A549 (cell line): ENCODE data around the gene SLPI. TPM values are rescaled to one million over a fixed set of nuclear protein-coding genes. Genes with fewer than 3 reads are reported as not detected.

ENCODE experiments used
- ATAC-seq, 2 experiments: fragments of 200-7000 bp in 1 of 2; fragments of >200 bp in 1 of 2; cut with Nextera tagmentation in 1 of 2; cut with Tn5 transposase in 1 of 2; 3 replicates each; pipeline versions ENCODE4 v1.8.0 to v1.9.1; 2018 to 2020; ENCODE audit warnings: mild to moderate bottlenecking in 1 of 2, moderate library complexity in 1 of 2
- CTCF ChIA-PET: fragments of 300-600 bp; sonication (Branson Sonifier 250); formaldehyde crosslinking; extraction: SDS; loops from one replicate; lab custom pipeline; 2021; ENCODE audit warnings: antibody characterized with exemption, inconsistent platforms; lab: Yijun Ruan, JAX
- POLR2A ChIA-PET: fragments of 350-600 bp; formaldehyde crosslinking; extraction: SDS; loops from one replicate; lab custom pipeline; 2021; ENCODE audit warnings: antibody characterized with exemption, inconsistent platforms; lab: Yijun Ruan, JAX
- DNase-seq, 2 experiments: peaks; one replicate each; pipeline versions ENCODE4 v3.0.0 to v3.0.0-alpha.2; 2011 to 2016; ENCODE audit warnings: low read depth in 1 of 2, low spot score in 1 of 2
- FAIRE-seq: peaks from 2 replicates; lab custom pipeline; 2011; peaks lifted over from hg19 to GRCh38; lab: Jason Lieb, UNC
- H3K27ac ChIP-seq, 2 experiments: fragments of >200 bp; sonication (Bioruptor Twin); formaldehyde crosslinking; 3 replicates each; pipeline ENCODE4 v1.5.1; 2016 to 2017
- H3K4me1 ChIP-seq: fragments of >200 bp; sonication (Bioruptor Twin); formaldehyde crosslinking; 3 replicates; pipeline ENCODE4 v1.6.1; 2016
- H3K4me2 ChIP-seq: fragments of >200 bp; sonication (Bioruptor Twin); formaldehyde crosslinking; 3 replicates; pipeline ENCODE4 v1.6.1; 2016
- H3K4me3 ChIP-seq: fragments of >200 bp; sonication (Bioruptor Twin); formaldehyde crosslinking; 3 replicates; pipeline ENCODE4 v1.5.1; 2016
- H3K9me3 ChIP-seq: fragments of >200 bp; sonication (Bioruptor Twin); formaldehyde crosslinking; 3 replicates; pipeline ENCODE4 v1.6.1; 2016
- ATOH8 ChIP-seq: fragments of 250-450 bp; sonication (Bioruptor Pico); IDR thresholded peaks from 2 replicates; pipeline ENCODE4 v1.5.0; 2020; ENCODE audit warnings: low read depth, mild to moderate bottlenecking, moderate library complexity
- BHLHE40 ChIP-seq: IDR thresholded peaks from 2 replicates; pipeline ENCODE4 v1.6.1; 2012; ENCODE audit warnings: low read depth, low read length, inconsistent platforms
- CBX2 ChIP-seq: fragments of 200-600 bp; sonication (generic); IDR thresholded peaks from 2 replicates; pipeline ENCODE4 v1.6.1; 2016; ENCODE audit warnings: low read depth, mild to moderate bottlenecking, borderline replicate concordance
- CEBPB ChIP-seq, 2 experiments: fragments of >200 bp in 1 of 2; sonication (Bioruptor Twin) in 1 of 2; formaldehyde crosslinking in 1 of 2; IDR thresholded peaks; 2 replicates each; pipeline ENCODE4 v1.6.1; 2012 to 2016
- CHD4 ChIP-seq: fragments of 200-600 bp; sonication (generic); IDR thresholded peaks from 2 replicates; pipeline ENCODE4 v1.6.1; 2016; ENCODE audit warnings: antibody characterized with exemption, mild to moderate bottlenecking, borderline replicate concordance
- EHMT2 ChIP-seq: fragments of 200-600 bp; sonication (generic); IDR thresholded peaks from 2 replicates; pipeline ENCODE4 v1.6.1; 2016; ENCODE audit warnings: antibody characterized with exemption, low read depth, mild to moderate bottlenecking, moderate library complexity
- ELK1 ChIP-seq: fragments of 150-350 bp; IDR thresholded peaks from 2 replicates; pipeline ENCODE4 v1.6.1; 2014; ENCODE audit warnings: low read depth, mild to moderate bottlenecking, low read length
- ESRRA ChIP-seq: fragments of 150-350 bp; IDR thresholded peaks from 2 replicates; pipeline ENCODE4 v1.6.1; 2014; ENCODE audit warnings: mild to moderate bottlenecking, low read length, borderline replicate concordance
- FOSL2 ChIP-seq, 2 experiments: fragments of 450-650 bp in 1 of 2; fragments of >200 bp in 1 of 2; sonication (Bioruptor Twin) in 1 of 2; formaldehyde crosslinking; IDR thresholded peaks; 2 replicates each; pipeline versions ENCODE4 v1.5.0 to v1.6.1; 2016 to 2020; ENCODE audit warnings: mild to moderate bottlenecking in 1 of 2, moderate library complexity in 1 of 2
- GATA3 ChIP-seq: IDR thresholded peaks from 2 replicates; pipeline ENCODE4 v1.6.1; 2012; ENCODE audit warnings: borderline replicate concordance
- HMGXB4 ChIP-seq: fragments of 250-450 bp; sonication (Bioruptor Pico); IDR thresholded peaks from 2 replicates; pipeline ENCODE4 v1.5.0; 2021; ENCODE audit warnings: mild to moderate bottlenecking, moderate library complexity, borderline replicate concordance
- HOXA7 ChIP-seq: fragments of 250-450 bp; sonication (Bioruptor Pico); IDR thresholded peaks from 2 replicates; pipeline ENCODE4 v1.5.0; 2020; ENCODE audit warnings: mild to moderate bottlenecking, moderate library complexity
- HOXB13 ChIP-seq: fragments of 250-450 bp; sonication (Bioruptor Pico); IDR thresholded peaks from 2 replicates; pipeline ENCODE4 v1.5.0; 2020; ENCODE audit warnings: low read depth, mild to moderate bottlenecking, moderate library complexity
- JUN ChIP-seq, 2 experiments: fragments of >200 bp; sonication (Bioruptor Twin); formaldehyde crosslinking; IDR thresholded peaks; 2 replicates in 1 of 2; 3 replicates in 1 of 2; pipeline ENCODE4 v1.6.1; 2016 to 2017
- NFE2L2 ChIP-seq: fragments of 150-350 bp; conservative IDR thresholded peaks from 2 replicates; pipeline ENCODE4 v1.6.1; 2014; ENCODE audit warnings: low read length
- PBX3 ChIP-seq: IDR thresholded peaks from 2 replicates; pipeline ENCODE4 v1.6.1; 2012
- POLR2AphosphoS2 ChIP-seq: conservative IDR thresholded peaks from 2 replicates; pipeline ENCODE4 v1.6.1; 2012; ENCODE audit warnings: low read length, improper control_type of control experiment, inconsistent platforms
- RAD21 ChIP-seq, 2 experiments: fragments of >200 bp in 1 of 2; sonication (Bioruptor Twin) in 1 of 2; formaldehyde crosslinking in 1 of 2; IDR thresholded peaks in 1 of 2; conservative IDR thresholded peaks in 1 of 2; 2 replicates in 1 of 2; 3 replicates in 1 of 2; pipeline ENCODE4 v1.6.1; 2012 to 2018; ENCODE audit warnings: inconsistent platforms in 1 of 2
- RARB ChIP-seq: fragments of 250-450 bp; sonication (Bioruptor Pico); IDR thresholded peaks from 2 replicates; pipeline ENCODE4 v1.8.0; 2021; ENCODE audit warnings: mild to moderate bottlenecking, moderate library complexity
- RFX5 ChIP-seq: fragments of 450-650 bp; IDR thresholded peaks from 2 replicates; pipeline ENCODE4 v1.7.1; 2014; ENCODE audit warnings: antibody characterized with exemption, mild to moderate bottlenecking, moderate library complexity
- RNF2 ChIP-seq: fragments of 200-600 bp; sonication (generic); IDR thresholded peaks from 2 replicates; pipeline ENCODE4 v1.6.1; 2016; ENCODE audit warnings: low read depth, mild to moderate bottlenecking, antibody characterized with exemption, moderate library complexity, borderline replicate concordance
- TFCP2L1 ChIP-seq: fragments of 250-450 bp; sonication (Bioruptor Pico); IDR thresholded peaks from 2 replicates; pipeline ENCODE4 v1.5.0; 2021; ENCODE audit warnings: mild to moderate bottlenecking
- ZC3H11A ChIP-seq: fragments of 450-650 bp; IDR thresholded peaks from 2 replicates; pipeline ENCODE4 v1.6.1; 2014; ENCODE audit warnings: antibody characterized with exemption, mild to moderate bottlenecking
- ZFP36 ChIP-seq: fragments of 450-650 bp; IDR thresholded peaks from 2 replicates; pipeline ENCODE4 v1.6.1; 2014; ENCODE audit warnings: borderline replicate concordance; ENCODE audit not compliant: partially characterized antibody
- WGBS: methylation state at CpG from one replicate; pipeline ENCODE4 v1.1.6; 2017; ENCODE audit errors: missing lambda C conversion rate; 5-methylcytosine and 5-hydroxymethylcytosine counted together
- polyA plus RNA-seq, 4 experiments: library from polyadenylated mRNA; depleted of rRNA in 3 of 4; stranded (reverse); fragments of >200 nt; fragmentation: RNase III in 1 of 4; extraction: RNeasy Plus Mini Kit Qiagen cat#74134 plus additional on column Dnase treatment in 1 of 4; gene quantifications; 2 replicates in 3 of 4; 3 replicates in 1 of 4; pipeline ENCODE4 v1.2.3, GENCODE V29; 2011 to 2017

Gene SLPI
- polyA plus RNA-seq, 2 of the 4 experiments (the other 2 are of a cell fraction): 4.5 to 27.0 TPM

- TF ChIP-seq ATOH8 (CRISPR knock-in tag) (no peak), PBX3 (no peak), RFX5 (no peak), ZFP36 (no peak), BHLHE40 (no peak), HOXA7 (CRISPR knock-in tag) (no peak), NFE2L2 (no peak), JUN (IDR thresholded peaks at IDR 0.05) (no peak)
Measured at GRCh38 chr20:45299786-45300185, 45.4 kb upstream of the SLPI start (continued).

- POLR2A ChIA-PET: no interaction called here
Measured at GRCh38 chr20:45297786-45298497, 43.6 kb upstream of the SLPI start.

GRCh38 chr20:45294659-45295058 is 40.3 kb upstream of the SLPI start:
- H3K4me1 ChIP-seq: no peaks in the 10 kb centered on the region
- ChIA-PET POLR2A (interaction anchor here (1.4 kb wide), 1 partner anchor 9 kb away, joined by 4 read pairs; no protein-coding TSS in a partner anchor), CTCF (interaction anchor here (0.6 to 9.0 kb wide), 41 partner anchors 8 to 485 kb away, joined by 3 to 106 read pairs (median 7); partner anchors contain the start of genes RBPJL, SLPI, STK4 and SYS1)
- TF ChIP-seq TFCP2L1 (CRISPR knock-in tag) (no peak), ELK1 (no peak), RARB (no peak), CBX2 (no peak), ESRRA (no peak), FOSL2 (IDR thresholded peaks at IDR 0.05) (no peak), FOSL2 (CRISPR knock-in tag; IDR thresholded peaks at IDR 0.05) (no peak), RAD21 (conservative IDR thresholded peaks at IDR 0.05 in 1 of 2, IDR thresholded peaks at IDR 0.05 in 1 of 2) (no peak), RNF2 (no peak), HOXB13 (no peak)
- DNase-seq: no peak
- WGBS: 50% methylated on average over 1 of the region's 1 CpG
- no peak for ATAC-seq
- H3K4me3 ChIP-seq: no peak overlapping the region
- peaks cover 12% of the 10 kb centered on the region for H3K9me3 ChIP-seq
- H3K4me2 ChIP-seq: no peak overlapping the region
- FAIRE-seq: no peak
- no peak overlapping the region for H3K27ac ChIP-seq

More at GRCh38 chr20:45297786-45298497, 43.6 kb upstream of the SLPI start:
- ATAC-seq (no peak), FAIRE-seq (no peak)
- Histone ChIP-seq H3K27ac (no peak overlapping the region), H3K4me2 (no peak overlapping the region), H3K4me3 (no peak overlapping the region)
- TF ChIP-seq ZFP36 (no peak), HOXB13 (no peak), CHD4 (no peak), NFE2L2 (no peak), ZC3H11A (no peak), GATA3 (no peak), HOXA7 (CRISPR knock-in tag) (no peak), JUN (IDR thresholded peaks at IDR 0.05) (no peak), EHMT2 (no peak), CEBPB (IDR thresholded peaks at IDR 0.05) (no peak), POLR2AphosphoS2 (no peak), HMGXB4 (no peak), ELK1 (no peak)
- TF ChIP-seq, all 56 proteins: peak for 0
- no peak for DNase-seq
- no peaks in the 10 kb centered on the region for H3K4me1 ChIP-seq
- CTCF ChIA-PET: interaction anchor here (0.8 to 1.9 kb wide), 7 partner anchors 9 to 254 kb away, joined by 3 to 7 read pairs (median 3); partner anchors contain the start of gene MATN4
- 77% methylated on average over 47 of the region's 52 CpGs for WGBS
- peaks cover 12% of the 10 kb centered on the region for H3K9me3 ChIP-seq
